H1 (cell line): Measurements from ENCODE around the gene PSPH. TPM values are rescaled to one million over a fixed set of nuclear protein-coding genes. Genes with fewer than 3 reads are reported as not detected.
A peak's percentile ranks its signal among the peaks of the same experiment; 100 is the strongest.
"Not testable (repeated sequence)": the region's sequence is repeated elsewhere in the genome, so short reads cannot be mapped to it uniquely, and the experiment has no call there.

Experiments
- CTCF ChIA-PET: fragments of 300-600 bp; sonication (Branson Sonifier 250); formaldehyde crosslinking; loops from one replicate; lab custom pipeline; 2021; ENCODE audit not compliant: partially characterized antibody; lab: Charles Lee
- POLR2A ChIA-PET: fragments of 300-600 bp; sonication (Branson Sonifier 250); formaldehyde crosslinking; loops from one replicate; lab custom pipeline; 2021; ENCODE audit warnings: inconsistent platforms; ENCODE audit not compliant: partially characterized antibody; lab: Charles Lee
- DNase-seq, 2 experiments: peaks; one replicate each; pipeline versions ENCODE4 v3.0.0 to v3.0.0-alpha.2; 2010 to 2022; ENCODE audit warnings: low spot score in 2 of 2, low read depth in 1 of 2, mixed read lengths in 1 of 2
- FAIRE-seq: peaks from 2 replicates; lab custom pipeline; 2011; peaks lifted over from hg19 to GRCh38; lab: Jason Lieb, UNC
- H2AFZ ChIP-seq: 2 replicates; pipeline ENCODE4 v1.8.1; 2012; ENCODE audit warnings: low read length, inconsistent platforms
- H2AK5ac ChIP-seq: 2 replicates; pipeline ENCODE4 v1.6.1; 2013; ENCODE audit warnings: low read depth, low read length
- H2BK120ac ChIP-seq: replicated peaks from 2 replicates; pipeline ENCODE3; 2013; ENCODE audit warnings: low read depth, low read length, inconsistent platforms
- H2BK12ac ChIP-seq: 2 replicates; pipeline ENCODE4 v1.6.1; 2013; ENCODE audit warnings: low read depth, low read length
- H2BK15ac ChIP-seq: 2 replicates; pipeline ENCODE4 v1.6.1; 2013; ENCODE audit warnings: low read length
- H2BK20ac ChIP-seq: 2 replicates; pipeline ENCODE4 v1.6.1; 2013; ENCODE audit warnings: low read length
- H2BK5ac ChIP-seq: 2 replicates; pipeline ENCODE4 v1.6.1; 2013; ENCODE audit warnings: low read depth, low read length
- H3K14ac ChIP-seq: 2 replicates; pipeline ENCODE4 v1.6.1; 2013; ENCODE audit warnings: inconsistent platforms; ENCODE audit not compliant: insufficient read length
- H3K18ac ChIP-seq: 2 replicates; pipeline ENCODE4 v1.6.1; 2013; ENCODE audit warnings: low read length; ENCODE audit errors: extremely low read depth
- H3K23ac ChIP-seq: 2 replicates; pipeline ENCODE4 v1.6.1; 2013; ENCODE audit warnings: inconsistent platforms; ENCODE audit not compliant: insufficient read length
- H3K23me2 ChIP-seq: 2 replicates; pipeline ENCODE4 v1.6.1; 2013; ENCODE audit warnings: low read depth, low read length
- H3K27ac ChIP-seq: 2 replicates; pipeline ENCODE4 v1.6.1; 2011; ENCODE audit warnings: low read depth, low read length, inconsistent platforms
- H3K27me3 ChIP-seq, 4 experiments: replicated peaks in 1 of 4; 1 replicate in 1 of 4; 2 replicates in 3 of 4; pipeline versions ENCODE4 v1.6.1 to v1.8.1; 2011 to 2013; ENCODE audit warnings: low read length in 3 of 4, mild to moderate bottlenecking in 3 of 4, inconsistent platforms in 2 of 4, mixed read lengths in 2 of 4, moderate library complexity in 1 of 4; ENCODE audit not compliant: control insufficient read depth in 3 of 4, insufficient read depth in 3 of 4; ENCODE audit errors: extremely low read depth in 1 of 4
- H3K36me3 ChIP-seq, 4 experiments: 2 replicates each; pipeline versions ENCODE4 v1.6.1 to v1.8.1; 2011 to 2013; ENCODE audit warnings: mild to moderate bottlenecking in 4 of 4, low read length in 3 of 4, moderate library complexity in 2 of 4, control low read depth in 1 of 4, inconsistent platforms in 1 of 4; ENCODE audit not compliant: insufficient read depth in 4 of 4, control insufficient read depth in 2 of 4
- H3K4ac ChIP-seq: replicated peaks from 2 replicates; pipeline ENCODE3; 2013; ENCODE audit warnings: low read length, low read depth, mixed read lengths, inconsistent platforms; ENCODE audit not compliant: insufficient read length
- H3K4me1 ChIP-seq, 4 experiments: replicated peaks in 1 of 4; 1 replicate in 1 of 4; 2 replicates in 3 of 4; pipeline versions ENCODE4 v1.6.1 to v1.8.1; 2011 to 2013; ENCODE audit warnings: low read length in 3 of 4, inconsistent platforms in 2 of 4, mixed read lengths in 1 of 4; ENCODE audit not compliant: insufficient read depth in 4 of 4, control insufficient read depth in 3 of 4
- H3K4me2 ChIP-seq, 2 experiments: 2 replicates each; pipeline versions ENCODE4 v1.6.1 to v1.8.1; 2011 to 2013; ENCODE audit warnings: low read depth in 2 of 2, low read length in 2 of 2, control low read depth in 1 of 2, inconsistent platforms in 1 of 2, mild to moderate bottlenecking in 1 of 2; ENCODE audit not compliant: insufficient read depth in 1 of 2
- H3K4me3 ChIP-seq, 4 experiments: fragments of 200-600, 300-600 bp in 1 of 4; sonication (generic), shearing (Covaris generic), sonication (Bioruptor Twin) in 1 of 4; 2 replicates each; pipeline versions ENCODE4 v1.5.1 to v1.8.1; 2011 to 2016; ENCODE audit warnings: low read length in 4 of 4, low read depth in 3 of 4, control low read depth in 2 of 4, inconsistent platforms in 2 of 4, mild to moderate bottlenecking in 2 of 4, mixed read lengths in 1 of 4, moderate library complexity in 1 of 4; ENCODE audit not compliant: insufficient read depth in 2 of 4; ENCODE audit errors: extremely low read depth in 1 of 4
- H3K56ac ChIP-seq: replicated peaks from 2 replicates; pipeline ENCODE3; 2013; ENCODE audit warnings: low read depth, mild to moderate bottlenecking, mixed read lengths, low read length, inconsistent platforms; ENCODE audit not compliant: insufficient read length
- H3K79me1 ChIP-seq: 2 replicates; pipeline ENCODE4 v1.6.1; 2013; ENCODE audit warnings: low read depth, low read length, control low read depth
- H3K79me2 ChIP-seq, 2 experiments: 2 replicates each; pipeline versions ENCODE4 v1.6.1 to v1.8.1; 2012 to 2013; ENCODE audit warnings: low read length in 2 of 2, mild to moderate bottlenecking in 2 of 2, inconsistent platforms in 1 of 2; ENCODE audit not compliant: insufficient read depth in 2 of 2, control insufficient read depth in 1 of 2
- H3K9ac ChIP-seq, 4 experiments: replicated peaks in 1 of 4; 1 replicate in 1 of 4; 2 replicates in 3 of 4; pipeline versions ENCODE4 v1.6.1 to v1.8.1; 2011 to 2013; ENCODE audit warnings: low read depth in 3 of 4, low read length in 3 of 4, control low read depth in 2 of 4, mild to moderate bottlenecking in 2 of 4, moderate library complexity in 2 of 4, inconsistent platforms in 1 of 4; ENCODE audit errors: extremely low read depth in 1 of 4
- H3K9me3 ChIP-seq, 2 experiments: 2 replicates each; pipeline versions ENCODE4 v1.6.1 to v1.8.1; 2012 to 2013; ENCODE audit warnings: mild to moderate bottlenecking in 2 of 2, moderate library complexity in 2 of 2, control low read depth in 1 of 2, inconsistent platforms in 1 of 2, low read depth in 1 of 2, low read length in 1 of 2, mixed read lengths in 1 of 2; ENCODE audit not compliant: insufficient read depth in 2 of 2
- H4K20me1 ChIP-seq, 2 experiments: replicated peaks in 1 of 2; 2 replicates each; pipeline versions ENCODE3 to v1.8.1; 2011 to 2013; ENCODE audit warnings: inconsistent platforms in 2 of 2, low read length in 2 of 2, mild to moderate bottlenecking in 1 of 2; ENCODE audit not compliant: insufficient read depth in 2 of 2, control insufficient read depth in 1 of 2
- H4K5ac ChIP-seq: 2 replicates; pipeline ENCODE4 v1.6.1; 2013; ENCODE audit warnings: low read length, low read depth, mixed read lengths, inconsistent platforms; ENCODE audit not compliant: insufficient read length
- H4K8ac ChIP-seq: 2 replicates; pipeline ENCODE4 v1.8.0; 2013; ENCODE audit warnings: mild to moderate bottlenecking, moderate library complexity, low read length, inconsistent platforms; ENCODE audit not compliant: insufficient read depth; ENCODE audit errors: extremely low read depth
- H4K91ac ChIP-seq: replicated peaks from 2 replicates; pipeline ENCODE3; 2013; ENCODE audit warnings: low read length, mixed read lengths, inconsistent platforms; ENCODE audit not compliant: insufficient read length
- WGBS, 2 experiments: shearing (Covaris generic) in 1 of 2; methylation state at CpG; one replicate each; pipeline versions ENCODE4 v1.1.6 to v1.1.7; 2013 to 2015; ENCODE audit warnings: low lambda C conversion rate in 2 of 2, mixed read lengths in 2 of 2, inconsistent platforms in 1 of 2, low coverage in 1 of 2, missing lambda C conversion rate in 1 of 2; ENCODE audit not compliant: insufficient replicate concordance in 2 of 2, insufficient coverage in 1 of 2, insufficient read length in 1 of 2; ENCODE audit errors: extremely low coverage in 1 of 2, missing lambda C conversion rate in 1 of 2; 5-methylcytosine and 5-hydroxymethylcytosine counted together
- polyA plus RNA-seq, 7 experiments: library from polyadenylated mRNA; depleted of rRNA in 3 of 7; stranded (reverse) in 5 of 7; unstranded in 2 of 7; fragments of >200 nt in 5 of 7; fragments of 200-250 nt in 2 of 7; gene quantifications; 1 replicate in 5 of 7; 2 replicates in 1 of 7; 4 replicates in 1 of 7; pipeline versions ENCODE4 v1.2.1 to v1.2.3, GENCODE V29; 2011 to 2013; ENCODE audit warnings: missing spikeins in 2 of 7, mixed read lengths in 2 of 7
- total RNA-seq: library from RNA; stranded (reverse); fragmentation: NEBNext Ultra II Directional; extraction: Animal tissue kit (Norgen Biotek cat#: 25700); gene quantifications from 2 replicates; pipeline ENCODE4 v1.2.1, GENCODE V29; 2021

The PSPH gene
- total and polyA plus RNA-seq, 2 of the 8 experiments (the other 6 are each of a cell fraction or from before 2014, with no cell fraction given) = 31.0 to 64.8 TPM

GRCh38 chr7:56032578-56032977 is 18.7 kb downstream of the PSPH start:
- not testable (repeated sequence) for H4K20me1 ChIP-seq, H2BK5ac ChIP-seq, H3K18ac ChIP-seq, H3K4ac ChIP-seq, H4K91ac ChIP-seq, H3K79me1 ChIP-seq, H3K4me1 ChIP-seq, H2BK20ac ChIP-seq, H2AFZ ChIP-seq, DNase-seq, H3K23me2 ChIP-seq, H3K9ac ChIP-seq, H3K27me3 ChIP-seq, H4K8ac ChIP-seq, H2AK5ac ChIP-seq, H2BK120ac ChIP-seq, H3K56ac ChIP-seq, H3K27ac ChIP-seq, H4K5ac ChIP-seq, H2BK15ac ChIP-seq, H3K23ac ChIP-seq, H2BK12ac ChIP-seq, FAIRE-seq, H3K9me3 ChIP-seq, H3K14ac ChIP-seq
- peak overlapping the region in 2 of 4 experiments; percentile 74 to 94; a peak in 4 of 8 replicates for H3K4me3 ChIP-seq
- H3K36me3 ChIP-seq = peaks cover 2 to 43% (median 19%) of the 10 kb centered on the region in 4 experiments; a peak in 7 of 8 replicates
- H3K79me2 ChIP-seq = peaks cover 0 to 22% of the 10 kb centered on the region in 2 experiments; a peak in 2 of 4 replicates
- WGBS, 2 experiments = 86% methylated on average over 5 of the region's 7 CpGs; no CpG with 5 or more reads in 1 of the 2 experiments
- POLR2A ChIA-PET = interaction anchor here (0.6 to 44.4 kb wide), 3 partner anchors 9 to 762 kb away, joined by 3 to 869 read pairs (median 869); partner anchors contain the start of genes CCT6A, PSPH and SUMF2
- CTCF ChIA-PET = interaction anchor here (2.4 kb wide), 1 partner anchor 42 kb away, joined by 8 read pairs; no protein-coding TSS in a partner anchor
- peak overlapping the region; percentile 49 to 59; a peak in 2 of 4 replicates for H3K4me2 ChIP-seq

DNA sequence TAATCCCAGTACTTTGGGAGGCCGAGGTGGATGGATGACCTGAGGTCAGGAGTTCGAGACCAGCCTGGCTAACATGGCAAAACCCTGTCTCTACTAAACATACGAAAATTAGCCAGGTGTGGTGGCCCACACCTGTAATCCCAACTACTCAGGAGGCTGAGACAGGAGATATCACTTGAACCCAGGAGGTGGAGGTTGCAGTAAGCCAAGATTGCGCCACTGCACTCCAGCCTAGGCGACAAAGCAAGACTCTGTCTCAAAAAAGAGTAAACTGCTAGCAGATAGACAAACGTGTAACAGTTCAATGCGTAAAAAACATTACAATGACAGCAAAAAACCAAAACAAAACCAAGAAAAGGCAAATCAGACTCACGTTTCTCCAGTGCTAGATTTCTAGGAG is 19.7 kb downstream of the PSPH start:
- DNase-seq, H3K56ac ChIP-seq, H3K79me1 ChIP-seq, H4K91ac ChIP-seq, H3K18ac ChIP-seq, H3K23ac ChIP-seq, H3K9me3 ChIP-seq, H2AFZ ChIP-seq, H4K20me1 ChIP-seq, H2AK5ac ChIP-seq, H3K4me1 ChIP-seq, H4K5ac ChIP-seq, H2BK120ac ChIP-seq, H3K4me3 ChIP-seq, H2BK15ac ChIP-seq, CTCF ChIA-PET, H3K4ac ChIP-seq, H2BK20ac ChIP-seq, H3K27ac ChIP-seq, H2BK5ac ChIP-seq, FAIRE-seq, H3K23me2 ChIP-seq, H3K14ac ChIP-seq, H2BK12ac ChIP-seq, H4K8ac ChIP-seq, H3K9ac ChIP-seq, H3K27me3 ChIP-seq: not testable (repeated sequence)
- 75% methylated on average over 8 of the region's 8 CpGs; no CpG with 5 or more reads in 1 of the 2 experiments for WGBS, 2 experiments
- Histone ChIP-seq H3K36me3 (peaks cover 2 to 45% (median 20%) of the 10 kb centered on the region in 4 experiments; a peak in 7 of 8 replicates), H3K4me2 (peak overlapping the region in 1 of 2 experiments; percentile 59; a peak in 1 of 4 replicates), H3K79me2 (peaks cover 0 to 27% of the 10 kb centered on the region in 2 experiments; a peak in 2 of 4 replicates)
- POLR2A ChIA-PET = interaction anchor here (1.5 to 40.8 kb wide), 3 partner anchors 13 to 25 kb away, joined by 4 to 869 read pairs (median 36); partner anchors contain the start of genes CCT6A, PSPH and SUMF2
